HFFc6 (cell line): ENCODE data around the gene DENND2C. TPM values are rescaled to one million over a fixed set of nuclear protein-coding genes. Genes with fewer than 3 reads are reported as not detected.

Source experiments
- DNase-seq: peaks from one replicate; pipeline ENCODE4 v3.0.0-alpha.2; 2018
- H3K27ac Mint-ChIP-seq: 2 replicates; pipeline ENCODE4 v1.8.0; 2020; ENCODE audit warnings: mild to moderate bottlenecking, mixed read lengths
- H3K27me3 Mint-ChIP-seq: 2 replicates; pipeline ENCODE4 v1.8.0; 2021; ENCODE audit warnings: mild to moderate bottlenecking, moderate library complexity, mixed read lengths; ENCODE audit not compliant: insufficient read depth
- H3K36me3 Mint-ChIP-seq: 2 replicates; pipeline ENCODE4 v1.8.0; 2021; ENCODE audit warnings: low read depth, mixed read lengths
- H3K4me1 Mint-ChIP-seq: 2 replicates; pipeline ENCODE4 v1.8.0; 2020; ENCODE audit warnings: low read depth, mixed read lengths
- H3K4me3 Mint-ChIP-seq: 2 replicates; pipeline ENCODE4 v1.8.0; 2020; ENCODE audit warnings: mild to moderate bottlenecking, moderate library complexity, mixed read lengths
- H3K9me3 Mint-ChIP-seq: 2 replicates; pipeline ENCODE4 v1.8.0; 2020; ENCODE audit warnings: mild to moderate bottlenecking, mixed read lengths
- CTCF ChIP-seq: fragments of 200-600 bp; sonication (generic); IDR thresholded peaks from 2 replicates; pipeline ENCODE4 v1.5.0; 2021; ENCODE audit warnings: antibody characterized with exemption, mild to moderate bottlenecking
- total RNA-seq, 6 experiments: library from RNA; stranded (reverse); fragmentation: NEBNext Ultra II Directional; extraction: Animal tissue kit (Norgen Biotek cat#: 25700); gene quantifications; 2 replicates in 1 of 6; 3 replicates in 5 of 6; pipeline ENCODE4 v1.2.3, GENCODE V29; 2021

DENND2C gene
- total RNA-seq, 6 experiments from 2014 or later = 1.5 to 2.0 (median 1.8) TPM

- no peak overlapping the region for H3K4me3 Mint-ChIP-seq
- no peaks in the 10 kb centered on the region for H3K9me3 Mint-ChIP-seq
- TF ChIP-seq CTCF = no peak
- peaks cover 5% of the 10 kb centered on the region; the same call in 1 of the 2 replicates for H3K36me3 Mint-ChIP-seq
- peaks cover 21% of the 10 kb centered on the region for H3K4me1 Mint-ChIP-seq
- peak; percentile 52 for DNase-seq
- no peak overlapping the region for H3K27ac Mint-ChIP-seq
- H3K27me3 Mint-ChIP-seq = no peaks in the 10 kb centered on the region; the same call in 1 of the 2 replicates
Measured at GRCh38 chr1:114700036-114700600, 30.3 kb upstream of the DENND2C start.

GRCh38 chr1:114696810-114697209 is 27.0 kb upstream of the DENND2C start:
- no peaks in the 10 kb centered on the region; the same call in 1 of the 2 replicates for H3K27me3 Mint-ChIP-seq
- no peaks in the 10 kb centered on the region for H3K9me3 Mint-ChIP-seq
- H3K4me3 Mint-ChIP-seq = no peak overlapping the region
- TF ChIP-seq CTCF = no peak
- H3K27ac Mint-ChIP-seq = no peak overlapping the region
- H3K4me1 Mint-ChIP-seq = peaks cover 21% of the 10 kb centered on the region
- DNase-seq = no peak
- H3K36me3 Mint-ChIP-seq = no peaks in the 10 kb centered on the region

GRCh38 chr1:114695430-114696058 is 25.7 kb upstream of the DENND2C start, which contains the start of gene AMPD1:
AMPD1 (minus strand) TSS chr1:114695546; CDS start chr1:114695471, 75 bp downstream.
- Mint-ChIP-seq H3K9me3 (no peaks in the 10 kb centered on the region), H3K4me3 (no peak within 1 kb of the TSS), H3K36me3 (no peaks in the 10 kb centered on the region), H3K27me3 (peaks cover 6% of the 10 kb centered on the region), H3K27ac (no peak within 1 kb of the TSS), H3K4me1 (peaks cover 19% of the 10 kb centered on the region)
- TF ChIP-seq CTCF = no peak
- peak; percentile 41 for DNase-seq

GRCh38 chr1:114694540-114695310 is 24.9 kb upstream of the DENND2C start:
- peaks cover 11% of the 10 kb centered on the region for H3K4me1 Mint-ChIP-seq
- no peak for DNase-seq
- no peaks in the 10 kb centered on the region for H3K9me3 Mint-ChIP-seq
- H3K27ac Mint-ChIP-seq = no peak overlapping the region
- peaks cover 6% of the 10 kb centered on the region for H3K27me3 Mint-ChIP-seq
- TF ChIP-seq CTCF = no peak
- H3K4me3 Mint-ChIP-seq = no peak overlapping the region
- no peaks in the 10 kb centered on the region for H3K36me3 Mint-ChIP-seq

GRCh38 chr1:114692947-114693346 is 23.1 kb upstream of the DENND2C start:
- H3K36me3 Mint-ChIP-seq = no peaks in the 10 kb centered on the region
- H3K27ac Mint-ChIP-seq = no peak overlapping the region
- H3K9me3 Mint-ChIP-seq = no peaks in the 10 kb centered on the region

More at GRCh38 chr1:114692947-114693346, 23.1 kb upstream of the DENND2C start:
- DNase-seq = no peak
- H3K4me3 Mint-ChIP-seq = no peak overlapping the region
- no peak for TF ChIP-seq CTCF
- peaks cover 11% of the 10 kb centered on the region for H3K27me3 Mint-ChIP-seq
- peaks cover 9% of the 10 kb centered on the region for H3K4me1 Mint-ChIP-seq
